HG03378 (cell line): ENCODE results near the gene GNB1.
"Not testable (repeated sequence)": the region's sequence is repeated elsewhere in the genome, so short reads cannot be mapped to it uniquely, and the experiment has no call there.

Experiments
- ATAC-seq: cut with Tn5 transposase; IDR thresholded peaks from one replicate; pipeline ENCODE4 v1.9.1; 2021; ENCODE audit warnings: mild to moderate bottlenecking, moderate library complexity; ENCODE audit not compliant: unreplicated experiment

Gene GNB1

DNA sequence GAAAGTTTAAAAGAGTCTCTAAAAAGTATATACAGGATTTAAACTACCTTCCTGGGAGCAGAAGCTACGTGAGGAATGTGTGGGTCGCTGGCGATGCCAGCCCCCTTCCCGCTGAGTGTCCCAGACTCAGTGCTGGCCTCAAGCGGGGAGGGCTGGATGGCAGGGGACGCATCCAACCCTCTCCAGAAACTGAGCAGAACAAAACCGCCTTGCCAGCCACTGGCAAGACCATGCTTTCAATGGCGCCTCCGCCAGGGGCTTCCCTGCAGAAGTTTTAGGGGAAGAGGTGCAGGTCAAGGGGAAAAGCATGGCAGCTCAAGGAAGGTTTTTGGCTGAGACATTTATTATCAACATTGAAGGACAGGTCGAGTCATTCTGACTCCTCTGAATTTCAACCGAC lies 138.7 kb downstream of the GNB1 start:
- ATAC-seq, result no peak

- not testable (repeated sequence) for ATAC-seq
These were observed 140.9 kb downstream of the GNB1 start for GRCh38 chr1:1749941-1750340.

DNA sequence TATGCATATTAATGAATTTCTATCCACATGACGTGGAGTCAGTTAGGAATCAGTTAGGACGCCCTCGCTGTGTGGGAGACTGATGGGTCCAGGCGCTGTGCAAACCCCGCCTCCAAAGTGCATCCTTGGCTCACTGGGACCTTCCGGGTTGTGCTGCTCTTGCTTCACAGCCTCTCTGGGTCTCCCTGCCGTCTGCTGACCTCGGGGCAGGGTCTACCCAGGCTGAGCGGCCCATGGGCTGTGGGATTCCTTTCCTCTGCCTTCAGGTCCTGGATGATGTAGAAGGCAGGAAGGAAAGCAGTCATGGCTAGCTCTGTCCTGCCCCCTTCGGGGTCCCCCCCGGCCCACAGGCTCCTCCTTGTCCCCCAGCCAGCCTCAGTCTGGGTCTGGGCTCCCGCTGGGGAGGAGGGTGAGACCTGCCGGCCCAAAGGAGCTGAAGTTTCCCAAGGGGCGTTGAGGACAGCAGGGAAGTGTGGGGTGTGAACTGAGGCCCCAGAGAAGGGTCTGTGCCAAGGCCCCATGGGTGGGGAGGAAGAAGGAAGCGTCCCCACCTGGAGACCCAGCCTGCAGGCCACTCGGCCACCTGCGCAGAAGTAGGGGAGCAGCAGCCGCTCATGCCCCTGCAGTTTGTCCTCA lies 142.1 kb downstream of the GNB1 start:
- no peak for ATAC-seq

DNA sequence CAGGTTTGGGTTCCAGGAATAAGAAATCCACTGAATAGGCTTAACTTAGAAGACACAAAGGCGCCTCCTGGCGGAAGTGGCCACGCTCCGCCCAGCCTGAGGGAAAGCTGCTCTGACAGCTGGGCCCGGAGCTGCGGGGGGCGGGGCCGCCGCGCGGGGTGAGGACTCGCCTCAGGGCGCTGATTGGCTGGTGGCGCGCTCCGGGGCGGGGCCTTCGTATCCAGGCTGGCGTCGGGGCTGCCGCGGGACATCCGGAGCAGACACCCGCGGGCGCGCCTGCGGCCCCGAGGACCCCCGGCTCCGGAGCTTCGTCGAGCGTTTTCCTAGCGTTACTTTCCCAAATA lies 144.3 kb downstream of the GNB1 start:
- not testable (repeated sequence) for ATAC-seq

DNA sequence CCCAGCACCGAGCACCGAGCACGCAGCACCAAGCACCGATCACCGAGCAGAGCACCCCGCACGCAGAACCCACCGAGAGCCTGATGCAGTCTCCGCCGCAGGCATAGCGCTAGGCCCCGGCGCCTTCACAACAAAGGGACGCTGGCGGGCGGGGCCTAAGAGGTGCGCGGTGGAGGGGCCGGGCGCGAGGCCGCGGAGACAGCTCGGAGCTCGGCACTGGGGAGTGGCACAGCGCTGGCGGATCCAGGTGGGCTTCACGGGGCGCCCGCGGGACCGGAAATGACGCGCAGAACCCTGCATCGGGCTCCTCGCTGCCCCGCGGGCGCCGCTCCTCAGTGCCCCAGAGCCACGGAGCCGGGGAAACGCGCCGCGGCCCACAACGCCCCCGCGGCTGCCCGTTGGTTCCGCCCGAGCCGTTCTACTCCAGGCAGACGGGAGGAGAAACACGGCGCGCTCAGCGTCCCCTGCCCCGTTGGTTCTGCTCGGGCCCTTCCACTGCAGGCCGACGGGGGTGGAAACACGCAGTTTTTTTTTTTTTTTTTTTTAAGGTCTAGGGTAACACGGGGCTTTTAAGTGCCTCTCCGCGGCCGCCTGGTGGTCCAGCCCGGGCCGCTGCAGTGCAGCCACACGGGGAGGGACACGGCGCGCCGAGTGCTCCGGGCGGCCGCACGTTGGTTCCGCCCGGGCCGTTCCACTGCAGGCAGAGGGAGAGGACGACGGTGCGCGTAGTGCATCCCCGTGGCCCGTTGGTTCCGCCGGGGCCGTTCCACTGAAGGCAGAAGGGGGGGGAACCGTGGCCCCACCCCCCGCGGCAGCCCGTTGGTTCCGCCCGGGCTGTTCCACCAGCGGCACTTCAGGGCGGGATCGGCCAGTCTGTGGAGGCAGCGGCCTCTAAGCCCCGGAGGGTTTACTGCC lies 145.0 kb downstream of the GNB1 start:
- peak; percentile 74 for ATAC-seq

DNA sequence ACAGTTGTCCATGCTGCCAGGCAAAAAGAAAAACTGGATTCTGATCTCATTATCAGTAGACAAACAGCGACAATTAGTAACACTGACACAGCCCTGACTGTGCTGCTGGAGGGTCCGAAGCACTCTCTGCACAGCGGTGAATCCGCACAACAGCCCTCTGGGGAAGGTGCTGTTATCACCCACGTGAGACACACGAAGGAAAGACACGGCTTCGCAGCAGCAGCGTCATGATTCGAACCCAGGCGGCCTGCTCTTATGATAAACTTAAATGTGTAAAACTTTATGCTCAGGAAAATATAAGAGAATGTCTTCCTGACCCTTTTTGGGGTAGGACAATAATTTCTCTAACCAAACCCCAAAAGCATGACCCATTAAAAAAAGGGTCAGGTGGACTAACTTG lies 148.4 kb downstream of the GNB1 start:
- ATAC-seq, result not testable (repeated sequence)

DNA sequence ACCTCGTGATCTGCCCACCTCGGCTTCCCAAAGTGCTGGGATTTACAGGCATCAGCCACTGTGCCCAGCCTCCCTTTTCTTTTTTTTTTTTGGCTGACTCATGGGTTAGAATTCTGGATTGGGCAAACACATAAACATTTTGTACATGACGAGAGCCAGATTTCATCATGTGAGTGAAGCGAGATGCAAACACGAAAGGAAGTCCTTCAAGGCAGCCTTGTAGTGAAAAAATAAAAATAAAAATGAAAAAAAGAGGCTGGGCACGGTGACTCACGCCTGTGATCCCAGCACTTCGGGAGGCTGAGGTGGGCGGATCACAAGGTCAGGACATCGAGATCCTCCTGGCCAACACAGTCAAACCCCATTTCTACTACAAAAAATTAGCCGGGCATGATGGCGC lies 149.9 kb downstream of the GNB1 start:
- ATAC-seq, result not testable (repeated sequence)

DNA sequence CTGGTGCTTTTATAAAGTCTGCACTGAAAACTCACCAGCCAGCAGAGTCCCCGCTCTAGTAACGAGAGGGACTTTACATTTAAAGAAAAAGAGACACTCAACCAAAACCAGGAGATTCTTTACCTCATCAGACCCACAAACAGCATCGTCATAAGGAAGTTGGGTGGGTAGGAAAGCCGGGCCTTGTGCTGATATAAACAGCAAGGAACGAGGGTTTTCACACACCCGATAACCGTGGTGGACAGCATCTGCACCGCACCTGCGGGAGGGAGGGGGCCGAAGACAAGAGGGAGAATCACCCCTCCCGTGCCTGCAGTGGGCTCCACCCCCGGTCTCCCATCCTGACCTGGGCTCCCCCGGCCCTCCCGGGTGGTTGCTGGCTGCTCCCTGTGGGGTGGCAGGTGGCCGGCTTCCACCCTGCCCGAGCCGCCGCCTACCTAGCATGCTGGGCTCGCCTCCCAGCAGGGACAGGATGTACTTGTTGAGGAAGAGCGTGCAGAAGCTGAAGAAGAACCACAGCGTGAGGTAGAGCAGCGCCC lies 152.0 kb downstream of the GNB1 start:
- not testable (repeated sequence) for ATAC-seq

GRCh38 chr1:1737675-1738590 lies 153.0 kb downstream of the GNB1 start:
- not testable (repeated sequence) for ATAC-seq
